HG03066 (cell line): ENCODE measurements around the gene BRPF1.
A peak's percentile ranks its signal among the peaks of the same experiment; 100 is the strongest.

Experiments
- ATAC-seq: cut with Tn5 transposase; IDR thresholded peaks from one replicate; pipeline ENCODE4 v1.9.1; 2021; ENCODE audit warnings: low read depth; ENCODE audit not compliant: unreplicated experiment

The BRPF1 gene

DNA sequence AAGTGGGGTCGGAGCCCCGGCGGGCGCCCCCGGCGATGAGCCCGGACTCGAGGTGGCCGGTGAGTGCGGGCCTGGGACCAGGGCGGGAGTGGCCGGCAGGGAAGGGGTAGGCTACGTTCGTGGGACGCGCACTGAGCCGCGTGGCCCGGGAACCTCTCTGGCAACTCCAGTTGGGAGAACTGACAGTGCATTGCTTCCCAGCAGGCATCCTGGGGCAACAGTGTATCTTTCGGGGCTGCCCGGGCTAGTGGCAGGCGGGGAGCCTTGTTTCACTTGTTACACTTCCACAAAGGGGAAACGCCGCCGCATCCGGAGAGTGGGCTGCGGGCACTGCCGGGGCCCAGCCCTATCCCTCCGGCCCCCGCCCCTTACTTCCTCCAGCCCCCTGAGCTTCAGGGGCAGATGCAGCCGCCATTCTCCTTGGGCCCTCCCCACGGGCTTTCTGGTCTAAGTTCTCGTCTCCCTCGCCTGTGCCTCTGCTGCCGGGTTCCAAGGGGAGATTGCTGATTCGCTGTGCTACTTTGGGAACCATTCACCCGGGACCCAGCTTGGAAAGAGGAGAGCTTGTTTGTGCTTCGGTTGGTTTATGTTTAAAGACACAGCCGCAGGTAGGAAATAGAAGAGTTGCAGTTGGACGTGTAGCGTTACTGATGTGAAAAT is 675 bp downstream of the BRPF1 start:
- peak; percentile 2 for ATAC-seq

GRCh38 chr3:9732740-9733115 is 1.2 kb downstream of the BRPF1 start:
- ATAC-seq = no peak

- no peak for ATAC-seq
Observed at GRCh38 chr3:9736831-9737230, 5.3 kb downstream of the BRPF1 start.

GRCh38 chr3:9739181-9739580 is 7.6 kb downstream of the BRPF1 start:
- ATAC-seq = no peak

- no peak for ATAC-seq
Observed at GRCh38 chr3:9742560-9742959, 11.0 kb downstream of the BRPF1 start.

- ATAC-seq = no peak
Observed at GRCh38 chr3:9743548-9743947, 12.0 kb downstream of the BRPF1 start.

DNA sequence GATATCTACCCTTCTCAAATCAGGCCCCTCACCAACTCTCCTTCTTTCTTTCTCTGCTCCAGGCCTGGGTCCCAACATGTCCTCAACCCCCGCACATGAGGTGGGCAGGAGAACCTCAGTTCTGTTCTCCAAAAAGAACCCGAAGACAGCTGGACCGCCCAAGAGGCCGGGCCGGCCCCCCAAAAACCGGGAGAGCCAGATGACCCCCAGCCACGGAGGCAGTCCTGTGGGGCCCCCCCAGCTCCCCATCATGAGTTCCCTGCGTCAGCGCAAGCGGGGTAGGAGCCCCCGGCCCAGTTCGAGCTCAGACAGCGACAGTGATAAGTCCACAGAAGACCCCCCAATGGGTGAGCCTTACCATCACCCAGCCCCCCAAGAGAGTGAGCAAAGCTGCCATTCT is 12.6 kb downstream of the BRPF1 start:
- no peak for ATAC-seq

DNA sequence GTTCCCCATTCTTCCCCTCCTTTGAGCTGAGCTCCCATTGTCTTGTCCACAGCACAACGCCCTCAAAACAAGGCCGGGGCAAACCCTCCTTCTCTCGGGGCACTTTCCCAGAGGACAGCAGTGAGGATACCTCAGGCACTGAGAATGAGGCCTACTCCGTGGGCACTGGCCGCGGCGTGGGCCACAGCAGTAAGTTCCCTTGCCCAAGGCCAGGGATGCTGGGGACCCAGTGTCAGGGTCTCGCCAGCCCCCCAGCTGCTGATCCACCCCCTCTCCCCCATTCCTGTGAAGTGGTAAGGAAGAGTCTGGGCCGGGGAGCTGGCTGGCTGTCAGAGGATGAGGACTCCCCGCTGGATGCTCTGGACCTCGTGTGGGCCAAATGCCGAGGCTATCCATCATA is 14.0 kb downstream of the BRPF1 start:
- ATAC-seq = no peak

GRCh38 chr3:9746330-9746729 is 14.8 kb downstream of the BRPF1 start:
- no peak for ATAC-seq

DNA sequence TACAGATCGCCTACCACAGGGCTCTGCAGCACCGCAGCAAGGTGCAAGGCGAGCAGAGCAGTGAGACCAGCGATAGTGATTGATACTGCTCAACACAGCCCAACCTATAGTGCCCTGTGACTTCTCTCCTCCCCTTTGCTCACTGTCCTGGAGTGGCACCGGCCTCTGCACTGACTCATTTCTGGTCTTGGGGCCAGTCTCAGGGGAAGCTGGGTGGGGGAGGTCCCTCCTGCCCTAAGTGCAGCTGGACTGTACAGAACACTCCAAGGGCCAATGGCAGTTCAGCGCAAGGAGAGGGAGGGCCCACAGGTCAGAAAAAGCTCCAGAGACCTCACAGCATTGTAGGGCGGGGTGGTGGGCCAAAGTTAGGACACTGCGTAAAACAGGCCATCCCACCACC is 15.7 kb downstream of the BRPF1 start:
- ATAC-seq = no peak

DNA sequence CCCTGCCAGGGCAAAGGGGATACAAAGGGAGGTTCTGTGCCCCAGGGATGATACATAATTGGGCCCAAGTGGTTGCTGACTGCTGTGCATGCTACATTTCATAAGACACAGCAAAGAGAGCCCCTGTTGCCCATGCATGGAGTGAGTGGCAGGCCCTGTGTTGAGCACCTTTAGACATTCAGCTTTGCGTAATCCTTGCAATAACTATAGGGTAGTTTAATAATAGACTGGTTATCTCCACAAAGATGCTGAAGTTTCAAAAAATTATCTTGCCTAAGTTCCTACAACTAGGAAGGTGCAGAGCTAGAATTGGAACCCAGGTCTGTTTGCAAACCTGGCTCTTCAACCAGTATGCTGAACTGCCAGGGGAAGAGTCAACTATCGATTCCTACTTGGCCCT is 16.5 kb downstream of the BRPF1 start:
- no peak for ATAC-seq

GRCh38 chr3:9749296-9749644 is 17.7 kb downstream of the BRPF1 start:
- no peak for ATAC-seq

- peak; percentile 91 for ATAC-seq
Observed at GRCh38 chr3:9749645-9750555, 18.4 kb downstream of the BRPF1 start, which contains the start of gene OGG1. Gene OGG1 (plus strand): TSS chr3:9749952. CDS start chr3:9750287, 335 bp downstream.

GRCh38 chr3:9750556-9751411 is 19.2 kb downstream of the BRPF1 start:
- ATAC-seq = no peak

DNA sequence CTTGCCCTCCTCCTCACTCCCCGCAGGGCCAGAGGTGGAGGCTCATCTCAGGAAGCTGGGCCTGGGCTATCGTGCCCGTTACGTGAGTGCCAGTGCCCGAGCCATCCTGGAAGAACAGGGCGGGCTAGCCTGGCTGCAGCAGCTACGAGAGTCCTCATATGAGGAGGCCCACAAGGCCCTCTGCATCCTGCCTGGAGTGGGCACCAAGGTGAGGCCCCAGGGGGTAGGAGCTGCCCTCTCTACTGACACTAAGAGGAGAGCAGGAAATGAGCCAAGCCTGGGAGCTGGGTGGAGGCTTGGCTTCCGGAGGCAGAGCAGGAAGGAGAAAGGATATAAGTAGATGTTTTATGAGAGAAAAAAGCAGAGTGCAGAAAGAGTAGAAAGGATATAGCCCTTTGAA is 23.1 kb downstream of the BRPF1 start:
- ATAC-seq = no peak

GRCh38 chr3:9757427-9757826 is 25.9 kb downstream of the BRPF1 start:
- ATAC-seq = no peak

DNA sequence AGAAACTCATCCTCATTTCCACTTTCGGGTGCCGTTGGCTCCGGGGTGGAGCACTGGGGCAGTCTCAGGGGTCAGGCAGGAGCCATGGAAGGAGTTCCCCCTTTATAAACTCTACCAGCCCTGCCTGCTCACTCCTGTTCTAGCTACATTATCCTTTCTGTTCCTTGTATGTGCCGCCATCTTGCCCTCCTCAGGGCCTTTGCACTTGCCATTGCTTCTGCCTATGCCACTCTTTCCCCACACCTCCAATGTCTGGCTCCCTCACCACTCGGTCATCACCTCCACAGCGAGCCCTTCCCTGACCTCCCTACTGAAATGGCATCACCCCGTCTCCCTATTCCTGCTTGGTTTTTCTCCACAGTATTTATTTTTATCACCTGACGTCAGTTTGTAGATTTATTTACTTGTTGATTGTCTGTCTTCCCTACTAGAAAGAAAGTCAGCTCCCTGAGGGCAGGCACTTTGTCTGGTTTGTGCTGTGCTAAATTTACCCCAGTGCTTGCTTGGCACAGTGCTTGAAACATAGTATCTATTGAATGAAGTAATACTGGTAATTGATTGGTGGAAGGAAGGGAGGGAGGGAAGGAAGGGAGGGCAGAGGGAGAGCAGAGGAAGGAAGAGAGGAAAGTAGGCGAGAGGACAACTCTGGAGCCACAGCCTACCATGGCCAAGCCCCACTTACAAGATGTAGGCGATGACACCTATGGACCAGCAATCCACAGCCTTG is 29.4 kb downstream of the BRPF1 start:
- no peak for ATAC-seq

DNA sequence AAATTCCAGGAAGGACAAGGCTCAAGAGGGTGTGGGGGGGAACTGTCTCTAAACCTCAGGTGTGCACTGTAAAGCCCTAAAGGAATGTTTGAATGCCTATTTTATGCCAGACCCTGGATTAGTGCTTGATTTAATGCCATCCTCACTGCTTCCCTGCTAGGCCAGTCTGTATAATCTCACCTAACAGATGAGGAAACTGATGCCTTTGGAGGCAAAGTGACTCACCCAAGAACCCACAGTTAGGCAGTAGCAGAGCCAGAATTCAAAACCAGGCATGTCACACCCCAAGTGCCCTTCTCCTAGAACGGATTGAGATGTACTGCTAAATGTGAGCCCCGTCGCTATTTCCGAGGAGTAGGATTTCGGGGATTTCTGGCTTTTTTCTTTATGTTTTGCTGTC is 30.4 kb downstream of the BRPF1 start:
- no peak for ATAC-seq

- no peak for ATAC-seq
Observed at GRCh38 chr3:9762871-9763270, 31.3 kb downstream of the BRPF1 start.

DNA sequence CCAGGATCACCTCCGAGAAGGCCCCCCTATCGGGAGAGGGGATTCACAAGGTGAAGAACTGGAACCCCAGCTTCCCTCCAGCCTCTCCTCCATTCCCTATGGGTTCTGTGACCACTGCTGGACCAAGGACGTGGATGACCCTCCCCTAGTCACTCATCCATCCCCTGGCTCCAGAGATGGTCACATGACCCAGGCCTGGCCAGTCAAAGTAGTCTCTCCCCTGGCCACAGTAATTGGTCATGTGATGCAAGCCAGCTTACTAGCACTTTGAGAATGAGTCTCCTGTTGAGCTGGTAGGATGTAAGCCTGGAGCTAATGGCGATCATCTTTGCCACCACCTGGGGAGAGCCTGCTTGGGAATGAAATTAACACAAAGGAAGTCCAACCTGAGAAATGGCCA is 34.3 kb downstream of the BRPF1 start:
- ATAC-seq = no peak

DNA sequence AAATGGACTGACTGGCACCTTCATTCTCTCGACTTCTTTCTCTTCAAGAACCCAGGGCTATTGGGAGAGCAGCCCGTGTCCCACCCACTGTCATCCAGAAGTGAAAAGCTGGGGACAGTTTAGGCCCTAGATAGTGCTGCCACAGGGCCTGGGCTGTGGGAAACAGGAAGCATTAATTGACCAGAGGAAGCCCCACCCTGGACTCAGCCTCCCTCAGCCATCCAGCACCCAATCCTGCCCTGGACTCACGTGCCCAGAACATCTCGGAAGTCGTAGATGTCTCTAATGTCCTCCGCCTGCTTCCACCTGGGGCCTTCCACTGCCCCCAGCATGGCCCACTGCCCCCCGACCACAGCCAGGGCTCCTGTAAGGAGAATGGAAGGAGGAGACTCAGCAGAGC is 35.9 kb downstream of the BRPF1 start:
- no peak for ATAC-seq
